GM18517 (cell line): ENCODE measurements around the gene CNTNAP2.

Experiments used
- ATAC-seq: cut with Tn5 transposase; IDR thresholded peaks from one replicate; pipeline ENCODE4 v1.9.1; 2021; ENCODE audit warnings: mild to moderate bottlenecking, moderate library complexity; ENCODE audit not compliant: unreplicated experiment

CNTNAP2 gene

DNA sequence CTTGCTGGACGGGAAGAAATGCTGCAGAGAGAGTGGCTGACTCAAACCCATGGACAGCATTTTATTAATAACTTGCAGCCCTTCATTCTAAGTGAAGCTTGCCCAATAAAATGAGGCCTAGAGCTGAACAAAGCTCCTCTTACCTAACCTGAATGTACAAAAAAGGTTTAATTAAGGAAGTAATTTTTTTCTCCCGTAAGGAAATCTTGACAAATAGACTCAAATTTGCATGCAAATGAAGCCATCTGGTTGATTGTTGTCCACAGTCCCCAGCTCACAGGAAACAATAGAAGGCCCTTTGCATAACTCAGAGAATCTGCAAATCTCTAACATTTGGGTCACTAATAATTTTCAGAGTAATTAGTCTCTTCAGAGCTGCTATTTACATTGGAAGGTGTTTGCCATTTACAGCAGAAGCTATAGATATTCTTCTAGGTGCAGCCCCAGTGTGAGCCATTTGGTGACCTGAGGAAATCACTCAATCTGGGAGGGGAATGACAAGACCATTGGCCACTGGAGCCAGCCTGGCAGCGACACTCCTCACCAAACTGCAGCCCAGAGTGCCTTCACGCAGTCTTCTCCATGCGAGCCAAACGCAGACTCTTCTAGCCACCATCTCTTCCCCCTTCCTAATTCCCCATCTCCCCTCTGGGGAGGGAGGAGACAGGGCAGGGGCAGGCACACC is 1991.0 kb downstream of the CNTNAP2 start:
- no peak for ATAC-seq

- no peak for ATAC-seq
Measured at GRCh38 chr7:148108381-148108780, 1991.8 kb downstream of the CNTNAP2 start.

DNA sequence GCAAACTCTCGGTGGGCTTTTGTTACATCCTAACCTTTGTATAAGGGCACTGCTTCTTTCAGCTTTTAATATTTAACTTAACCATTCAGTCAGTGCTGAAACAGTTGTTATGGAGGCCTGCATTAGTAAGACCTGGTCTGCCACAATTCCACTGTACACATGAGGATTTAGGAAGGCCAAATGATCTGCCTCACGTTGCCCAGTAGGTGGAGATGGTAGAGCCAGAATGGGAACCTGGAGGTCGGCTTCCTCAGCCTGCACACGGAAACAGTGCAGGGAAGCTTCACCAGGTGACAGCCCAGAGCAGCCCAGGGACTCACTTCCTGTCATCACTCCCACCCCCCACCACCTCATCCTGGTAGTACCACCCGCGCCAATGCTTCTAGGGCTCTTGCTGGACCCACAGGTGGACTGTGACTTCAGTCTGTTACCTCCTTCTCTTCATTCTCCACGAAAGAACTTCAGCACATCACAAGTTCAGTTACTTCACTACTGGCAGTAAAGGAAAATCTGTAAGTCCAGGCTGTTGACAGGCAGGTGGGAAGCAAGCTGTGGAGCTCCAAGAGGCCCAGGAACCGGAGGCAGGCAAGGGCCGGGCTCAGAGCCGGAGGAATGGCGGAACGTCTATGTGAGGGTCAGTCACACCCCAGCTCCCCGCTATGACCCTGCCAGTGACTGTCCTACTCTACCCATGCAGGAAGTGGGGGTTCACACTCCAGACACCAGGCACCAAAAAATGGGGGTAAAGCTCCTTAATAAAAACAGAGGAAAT is 1993.7 kb downstream of the CNTNAP2 start:
- no peak for ATAC-seq

- no peak for ATAC-seq
Measured at GRCh38 chr7:148114804-148115203, 1998.2 kb downstream of the CNTNAP2 start.

DNA sequence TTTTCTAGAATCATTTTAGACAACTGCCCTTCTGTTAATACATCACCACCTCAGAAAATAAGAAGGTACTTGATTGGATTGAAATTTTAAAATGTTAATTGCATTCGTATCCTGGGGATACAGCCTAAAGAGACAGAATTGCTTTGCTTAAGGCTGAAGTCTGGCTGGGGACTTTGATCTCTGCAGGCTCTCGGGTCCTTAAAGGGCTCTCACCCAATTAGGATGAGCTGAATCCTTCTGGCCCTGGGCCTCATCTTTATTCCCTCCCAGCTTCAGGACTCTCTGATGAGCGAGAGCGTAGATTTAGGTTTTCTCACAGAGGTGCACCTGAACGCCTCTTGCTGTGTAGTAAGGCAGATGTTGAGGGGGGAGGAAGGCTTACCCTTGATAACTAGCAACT is 1998.7 kb downstream of the CNTNAP2 start:
- no peak for ATAC-seq

- no peak for ATAC-seq
Measured at GRCh38 chr7:148116195-148116594, 1999.6 kb downstream of the CNTNAP2 start.

- no peak for ATAC-seq
Measured at GRCh38 chr7:148116829-148117403, 2000.3 kb downstream of the CNTNAP2 start.

DNA sequence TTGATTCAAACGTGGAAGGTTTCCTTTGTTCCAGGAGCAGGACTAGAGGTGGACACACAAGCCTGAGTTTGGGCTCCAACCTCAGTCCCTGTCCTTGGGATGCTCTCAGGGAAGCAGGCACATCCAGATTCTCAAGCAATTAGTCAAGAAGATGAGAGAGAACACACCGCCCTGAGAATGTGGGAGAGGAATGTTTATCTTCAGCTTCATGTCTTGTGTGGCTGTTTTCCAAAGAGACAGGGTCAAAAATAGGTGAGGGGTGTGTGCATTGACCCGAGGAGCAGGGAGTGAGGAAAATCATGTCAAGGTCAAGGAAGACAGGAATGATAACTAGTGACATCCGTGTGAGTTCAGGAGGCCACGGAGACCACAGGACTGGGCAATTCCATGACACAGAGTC is 2001.8 kb downstream of the CNTNAP2 start:
- ATAC-seq: no peak

- ATAC-seq: no peak
Measured at GRCh38 chr7:148121401-148121800, 2004.8 kb downstream of the CNTNAP2 start.

DNA sequence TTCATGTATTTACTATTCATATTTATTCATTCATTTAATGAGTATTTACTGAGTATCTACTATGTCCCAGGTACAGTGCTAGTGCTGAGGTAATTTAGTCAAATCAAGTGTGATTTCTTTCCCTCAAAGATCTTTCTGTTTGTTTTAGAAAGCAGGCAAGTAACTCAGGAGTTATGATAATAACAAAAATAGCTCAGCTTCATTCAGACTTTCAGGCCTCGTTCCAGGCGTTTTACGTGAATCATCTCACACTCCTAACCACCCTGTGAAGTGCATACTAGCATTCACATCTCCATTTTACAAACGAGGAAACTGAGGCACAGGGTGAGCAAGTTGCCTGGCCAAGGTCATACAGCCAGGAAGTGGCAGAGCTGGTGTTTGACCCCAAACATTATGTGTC is 2005.2 kb downstream of the CNTNAP2 start:
- no peak for ATAC-seq

- no peak for ATAC-seq
Measured at GRCh38 chr7:148124477-148124876, 2007.9 kb downstream of the CNTNAP2 start.

GRCh38 chr7:148127374-148127773 is 2010.8 kb downstream of the CNTNAP2 start:
- ATAC-seq: no peak

DNA sequence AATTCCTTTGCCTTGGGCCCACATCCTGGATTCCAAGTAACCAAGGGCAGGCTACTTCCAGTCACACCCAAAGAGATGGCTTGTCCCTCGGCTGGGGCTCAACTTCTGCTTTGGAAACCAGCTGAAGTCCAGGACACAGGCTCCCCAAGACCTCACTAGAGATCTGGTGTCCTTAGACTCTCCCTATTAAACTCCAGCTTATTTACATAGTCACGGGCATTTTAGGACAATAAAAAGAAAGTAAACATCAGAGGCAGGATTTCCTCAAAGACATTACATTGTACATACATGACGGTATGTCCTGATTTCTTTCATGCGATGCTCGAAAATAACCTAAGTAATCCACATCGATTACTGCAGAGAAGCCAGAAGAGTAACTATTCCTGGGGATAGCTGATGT is 2012.4 kb downstream of the CNTNAP2 start:
- no peak for ATAC-seq

GRCh38 chr7:148135116-148135515 is 2018.5 kb downstream of the CNTNAP2 start:
- ATAC-seq: no peak

DNA sequence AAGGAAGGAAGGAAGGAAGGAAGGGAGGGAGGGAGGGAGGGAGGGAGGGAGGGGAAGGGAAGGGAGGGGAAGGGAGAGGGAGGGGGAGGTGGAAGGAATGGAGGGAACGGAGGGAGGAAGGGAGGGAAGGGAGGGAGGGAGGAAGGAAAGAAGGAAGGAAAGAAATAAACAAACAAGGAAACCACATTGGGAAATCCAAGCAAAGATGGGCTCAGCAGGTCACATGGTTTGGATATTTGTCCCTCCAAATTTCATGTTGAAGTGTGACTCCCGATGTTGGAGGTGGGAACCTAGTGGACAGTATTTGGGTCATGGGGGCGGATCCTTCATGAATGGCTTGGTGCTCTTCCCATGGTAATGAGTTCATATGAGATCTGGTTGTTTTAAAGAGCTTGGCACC is 2019.4 kb downstream of the CNTNAP2 start:
- ATAC-seq: no peak

DNA sequence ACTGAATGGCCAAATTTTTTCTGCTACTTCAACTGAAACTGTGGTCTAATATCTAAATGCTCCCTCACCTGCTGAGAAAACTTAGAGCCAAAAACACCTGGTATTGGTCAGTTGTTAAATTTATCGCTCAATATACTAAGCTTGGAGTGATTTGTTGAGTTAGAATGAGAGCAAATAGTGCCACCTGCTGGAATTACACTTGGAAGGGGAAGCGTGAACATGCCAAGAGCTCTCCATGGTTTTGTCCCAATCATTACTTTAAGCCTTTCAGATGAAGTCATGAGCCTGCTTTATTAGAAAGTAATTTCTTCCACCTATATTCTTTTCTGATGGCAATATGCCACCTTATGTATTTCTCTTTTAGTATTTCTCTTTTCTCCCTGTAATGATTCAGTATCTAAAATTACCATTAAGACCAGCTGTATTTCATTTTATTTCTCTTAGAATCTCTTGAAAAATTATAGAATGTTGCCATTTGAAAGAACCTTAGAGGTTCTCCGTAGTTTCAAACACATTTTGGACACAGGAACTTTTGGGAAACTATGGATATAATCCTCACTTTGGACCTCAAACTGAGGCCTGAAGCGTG is 2026.2 kb downstream of the CNTNAP2 start:
- no peak for ATAC-seq

DNA sequence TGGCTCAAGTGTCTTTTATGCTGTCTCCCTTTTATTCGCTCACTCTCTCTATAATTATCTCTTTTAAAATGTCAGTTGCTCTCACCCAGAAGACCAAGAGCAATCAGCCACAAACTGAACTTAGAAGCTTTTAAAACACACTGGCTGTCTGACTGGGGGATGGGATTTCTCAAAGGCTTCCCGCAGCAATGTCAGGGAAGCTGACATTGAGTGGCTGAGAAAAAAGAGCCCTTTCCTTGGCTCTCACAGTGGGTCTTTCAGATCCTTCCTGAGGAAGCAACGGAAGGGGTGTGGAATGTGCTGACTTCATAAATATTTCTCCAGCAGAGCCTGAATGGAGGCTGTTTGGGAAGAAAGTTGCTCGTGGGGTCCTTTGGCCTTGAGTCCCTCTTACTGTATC is 2028.2 kb downstream of the CNTNAP2 start:
- ATAC-seq: no peak

- no peak for ATAC-seq
Measured at GRCh38 chr7:148146346-148146745, 2029.7 kb downstream of the CNTNAP2 start.

DNA sequence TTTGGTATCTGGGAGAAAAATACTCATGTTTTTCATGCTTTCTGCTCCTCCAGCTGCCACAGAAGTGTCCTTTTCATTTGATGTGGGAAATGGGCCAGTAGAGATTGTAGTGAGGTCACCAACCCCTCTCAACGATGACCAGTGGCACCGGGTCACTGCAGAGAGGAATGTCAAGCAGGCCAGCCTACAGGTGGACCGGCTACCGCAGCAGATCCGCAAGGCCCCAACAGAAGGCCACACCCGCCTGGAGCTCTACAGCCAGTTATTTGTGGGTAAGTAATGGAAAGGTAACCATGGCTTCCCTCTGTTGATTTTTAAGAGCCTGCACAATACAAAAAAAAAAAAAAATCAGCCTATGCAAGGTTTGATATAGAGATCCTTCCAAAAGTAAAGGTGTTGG is 2030.8 kb downstream of the CNTNAP2 start:
- ATAC-seq: no peak

DNA sequence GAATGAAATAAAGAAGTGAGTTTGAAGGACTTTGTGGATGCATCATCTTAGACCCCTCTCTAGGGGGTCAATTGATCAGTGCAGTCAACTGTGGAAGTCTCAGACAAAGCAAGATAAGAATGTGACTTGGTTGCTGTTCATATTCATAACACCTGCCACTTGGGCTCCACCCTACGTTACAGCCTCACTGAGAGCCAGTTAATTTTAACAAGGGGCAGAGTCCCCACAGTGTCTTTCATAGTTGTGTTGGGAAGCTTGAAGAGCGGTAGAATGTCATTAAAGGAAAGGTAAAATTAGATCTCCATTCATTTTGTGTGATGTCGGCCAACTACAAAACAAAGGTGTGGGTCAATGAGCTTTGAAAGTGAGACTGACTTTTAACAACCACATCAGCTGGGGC is 2031.9 kb downstream of the CNTNAP2 start:
- ATAC-seq: no peak

DNA sequence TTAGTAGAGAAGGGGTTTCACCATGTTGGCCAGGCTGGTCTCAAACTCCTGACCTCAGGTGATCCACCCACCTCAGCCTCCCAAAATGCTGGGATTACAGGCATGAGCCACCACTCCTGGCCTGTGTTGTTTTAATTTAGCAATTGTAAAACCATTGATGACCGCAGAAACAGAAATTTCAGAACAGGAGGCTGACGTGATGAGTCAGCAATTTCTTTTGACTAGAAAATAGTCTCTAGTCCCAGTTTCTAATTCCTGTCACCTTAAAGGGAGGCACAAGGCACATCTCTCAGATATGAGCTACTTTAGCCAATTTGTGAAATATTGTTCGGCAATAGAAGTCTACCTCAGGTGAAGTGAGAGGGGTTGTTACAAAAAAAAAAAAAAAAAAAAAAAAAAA is 2033.1 kb downstream of the CNTNAP2 start:
- ATAC-seq: no peak

GRCh38 chr7:148151778-148152177 is 2035.2 kb downstream of the CNTNAP2 start:
- ATAC-seq: no peak
